Measurements from ENCODE around the gene NPHP3.

- TF ChIP-seq EZH2phosphoT487 (IDR thresholded peaks at IDR 0.05; ENCODE audit: insufficient read depth, low read depth) (no peak), EZH2 (IDR thresholded peaks at IDR 0.05; ENCODE audit: insufficient read depth, poor library complexity, severe bottlenecking) (no peak)
Measured at GRCh38 chr3:132703733-132704132, 18.5 kb downstream of the NPHP3 start.
